Fibroblast of mammary gland (primary cell): ENCODE data around the gene RNF144A.
A peak's percentile ranks its signal among the peaks of the same experiment; 100 is the strongest.

Experiments
- DNase-seq: peaks from one replicate; pipeline ENCODE4 v3.0.0-alpha.2; 2010; ENCODE audit warnings: low read depth
- H3K4me3 ChIP-seq: 2 replicates; pipeline ENCODE4 v1.5.1; 2011; ENCODE audit warnings: low read depth, mild to moderate bottlenecking, low read length, moderate library complexity; ENCODE audit not compliant: control insufficient read depth
- TF ChIP-seq, protein P1 (sequence below): conservative IDR thresholded peaks from 2 replicates; pipeline ENCODE4 v1.5.1; 2011; ENCODE audit warnings: low read depth, low read length, inconsistent platforms; ENCODE audit not compliant: control insufficient read depth, insufficient read depth

The RNF144A gene

DNA sequence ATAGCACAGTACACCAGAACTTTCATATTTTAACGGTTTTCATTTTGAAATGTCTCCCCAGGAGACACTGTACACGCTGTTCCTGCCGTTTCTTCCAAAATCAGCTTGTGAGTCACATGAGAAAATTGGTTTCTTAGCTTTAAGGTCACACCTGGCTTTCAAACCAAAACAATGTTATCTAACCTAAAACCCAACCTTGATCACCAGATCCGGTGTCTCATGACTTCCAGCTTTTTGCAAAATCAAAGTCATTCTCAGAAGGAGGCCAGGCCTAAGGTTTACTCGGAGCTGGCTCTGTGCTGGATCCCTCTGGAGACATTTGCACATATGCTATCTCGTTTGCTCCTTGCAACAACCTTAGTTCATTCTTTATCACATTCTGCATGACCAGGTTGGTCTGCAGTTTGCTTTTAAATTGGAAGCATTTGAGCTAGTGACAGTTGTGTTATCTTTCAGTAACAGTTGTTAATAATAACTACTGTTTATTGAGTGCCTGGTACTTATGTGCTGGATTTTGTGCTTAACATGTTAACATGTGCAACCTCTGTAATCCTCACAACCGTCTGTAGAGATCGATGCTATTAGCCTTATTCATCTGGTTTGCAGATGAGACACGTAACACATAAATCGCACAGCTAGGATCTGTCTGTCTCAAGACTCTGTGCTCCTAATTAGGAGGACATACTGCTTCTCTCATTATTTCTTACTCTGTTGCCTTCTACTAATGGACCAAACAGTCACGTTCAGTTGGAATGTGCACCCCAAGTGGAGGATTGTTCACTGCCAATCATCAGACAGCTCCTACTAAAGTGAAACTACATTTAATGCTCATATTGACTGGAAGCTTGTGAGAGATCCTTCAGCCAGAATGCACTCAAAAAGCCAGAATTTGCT, 105.5 kb downstream of the RNF144A start:
- TF ChIP-seq, protein P1, sequence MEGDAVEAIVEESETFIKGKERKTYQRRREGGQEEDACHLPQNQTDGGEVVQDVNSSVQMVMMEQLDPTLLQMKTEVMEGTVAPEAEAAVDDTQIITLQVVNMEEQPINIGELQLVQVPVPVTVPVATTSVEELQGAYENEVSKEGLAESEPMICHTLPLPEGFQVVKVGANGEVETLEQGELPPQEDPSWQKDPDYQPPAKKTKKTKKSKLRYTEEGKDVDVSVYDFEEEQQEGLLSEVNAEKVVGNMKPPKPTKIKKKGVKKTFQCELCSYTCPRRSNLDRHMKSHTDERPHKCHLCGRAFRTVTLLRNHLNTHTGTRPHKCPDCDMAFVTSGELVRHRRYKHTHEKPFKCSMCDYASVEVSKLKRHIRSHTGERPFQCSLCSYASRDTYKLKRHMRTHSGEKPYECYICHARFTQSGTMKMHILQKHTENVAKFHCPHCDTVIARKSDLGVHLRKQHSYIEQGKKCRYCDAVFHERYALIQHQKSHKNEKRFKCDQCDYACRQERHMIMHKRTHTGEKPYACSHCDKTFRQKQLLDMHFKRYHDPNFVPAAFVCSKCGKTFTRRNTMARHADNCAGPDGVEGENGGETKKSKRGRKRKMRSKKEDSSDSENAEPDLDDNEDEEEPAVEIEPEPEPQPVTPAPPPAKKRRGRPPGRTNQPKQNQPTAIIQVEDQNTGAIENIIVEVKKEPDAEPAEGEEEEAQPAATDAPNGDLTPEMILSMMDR = no peak
- peak; percentile 87 for DNase-seq
- no peak overlapping the region for H3K4me3 ChIP-seq

DNA sequence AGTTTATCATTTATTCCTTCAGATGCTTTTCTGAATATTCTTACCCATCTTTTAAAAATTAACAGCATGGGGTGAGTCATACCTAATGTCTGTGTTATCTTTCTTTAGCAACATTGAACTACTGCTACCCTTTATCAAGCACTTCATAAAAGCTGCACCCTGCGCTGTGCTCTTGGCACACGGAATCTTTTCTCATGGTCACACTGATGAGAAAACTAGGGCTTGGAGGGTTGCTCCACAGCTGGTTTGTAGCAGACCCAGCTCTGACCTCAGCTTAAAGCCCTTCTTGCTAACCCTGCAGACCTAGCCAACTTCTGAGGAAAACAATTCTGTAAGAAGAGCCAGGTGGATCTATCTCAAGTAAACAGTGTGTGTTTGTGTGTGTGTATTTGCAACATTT, 106.3 kb downstream of the RNF144A start:
- no peak overlapping the region for H3K4me3 ChIP-seq
- peak; percentile 91 for DNase-seq
- TF ChIP-seq, protein P1 = no peak

DNA sequence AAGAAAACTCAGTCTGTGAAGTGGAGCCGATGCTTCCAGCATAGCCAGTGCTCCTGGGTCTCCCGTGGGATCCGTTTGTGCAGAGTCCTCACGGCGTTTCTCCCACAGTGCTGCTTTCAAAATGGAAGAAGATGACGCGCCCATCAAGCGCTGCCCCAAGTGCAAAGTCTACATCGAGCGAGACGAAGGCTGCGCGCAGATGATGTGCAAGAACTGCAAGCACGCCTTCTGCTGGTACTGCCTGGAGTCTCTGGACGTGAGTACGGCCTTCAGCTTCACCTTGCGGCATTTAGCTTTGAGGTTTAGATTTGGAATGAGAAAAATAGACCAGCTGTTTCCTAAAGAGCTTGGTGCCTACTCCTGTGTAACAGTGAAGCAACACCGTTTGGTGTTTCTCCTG, 107.0 kb downstream of the RNF144A start:
- TF ChIP-seq, protein P1 = no peak
- DNase-seq = no peak
- no peak overlapping the region for H3K4me3 ChIP-seq

GRCh38 chr2:7025082-7025481, 107.9 kb downstream of the RNF144A start:
- H3K4me3 ChIP-seq = no peak overlapping the region
- TF ChIP-seq, protein P1 = no peak
- no peak for DNase-seq

- TF ChIP-seq, protein P1 = no peak
- no peak for DNase-seq
Measured at GRCh38 chr2:7026742-7027141, 109.5 kb downstream of the RNF144A start.

DNA sequence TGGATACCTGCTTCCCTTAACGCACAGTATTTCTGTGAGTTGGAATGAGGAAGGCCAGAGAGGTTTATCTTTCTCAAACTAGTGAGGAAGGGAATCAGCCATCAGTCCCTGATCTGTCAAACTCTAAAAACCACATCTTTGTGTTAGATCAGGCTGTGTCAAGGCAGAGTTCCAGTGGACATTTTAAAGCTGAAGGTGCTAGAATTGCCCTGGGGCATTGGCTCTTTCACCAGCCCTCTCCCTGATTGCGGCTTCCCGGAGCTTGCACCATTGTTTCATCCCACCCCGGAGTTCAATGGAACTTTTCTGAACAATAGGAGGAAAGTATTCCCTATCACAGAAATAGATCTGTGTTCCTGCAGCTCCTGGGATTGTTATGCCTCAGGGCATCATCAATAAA, 110.2 kb downstream of the RNF144A start:
- no peak for DNase-seq
- no peak overlapping the region for H3K4me3 ChIP-seq
- TF ChIP-seq, protein P1 = no peak

More at GRCh38 chr2:7026742-7027141, 109.5 kb downstream of the RNF144A start:
- no peak overlapping the region for H3K4me3 ChIP-seq
